GM18951 (cell line): ENCODE results near the gene MCFD2.
"Not testable (repeated sequence)": the region's sequence is repeated elsewhere in the genome, so short reads cannot be mapped to it uniquely, and the experiment has no call there.

Source experiments
- POLR2A ChIP-seq: IDR thresholded peaks from 4 replicates; pipeline ENCODE4 v1.6.1; 2011; ENCODE audit warnings: mild to moderate bottlenecking; ENCODE audit not compliant: insufficient read length, insufficient read depth; ENCODE audit errors: extremely low read depth
- in situ Hi-C: fragments of 300-500 bp; cut with MboI; formaldehyde crosslinking; loops from one replicate; pipeline ENCODE4 v1.12.0; 2022; ENCODE audit warnings: low sequenced_read_pairs, mixed read lengths, inconsistent platforms; ENCODE audit not compliant: unreplicated experiment

The MCFD2 gene

DNA sequence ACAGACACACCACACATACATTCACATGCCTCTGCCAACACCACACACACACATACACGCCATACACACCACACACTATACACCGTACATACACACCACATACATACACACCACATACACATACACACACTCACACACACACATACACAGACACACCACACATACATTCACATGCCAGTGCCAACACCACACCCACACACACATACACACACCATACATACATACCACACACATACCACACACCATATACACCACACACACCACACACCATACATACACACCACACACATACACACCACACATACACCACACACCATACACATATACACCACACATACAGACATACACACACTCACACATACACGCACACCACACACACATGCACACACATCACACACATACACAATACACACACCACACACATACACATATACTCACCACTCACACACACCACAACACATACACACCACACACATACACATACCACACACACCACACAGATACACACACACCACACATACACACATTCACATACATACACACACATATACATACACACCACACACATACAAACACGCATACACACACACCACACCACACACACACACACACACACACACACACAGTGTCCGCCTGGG is 37.2 kb downstream of the MCFD2 start:
- in situ Hi-C loops, result no loop called here
- TF ChIP-seq POLR2A, result no peak

DNA sequence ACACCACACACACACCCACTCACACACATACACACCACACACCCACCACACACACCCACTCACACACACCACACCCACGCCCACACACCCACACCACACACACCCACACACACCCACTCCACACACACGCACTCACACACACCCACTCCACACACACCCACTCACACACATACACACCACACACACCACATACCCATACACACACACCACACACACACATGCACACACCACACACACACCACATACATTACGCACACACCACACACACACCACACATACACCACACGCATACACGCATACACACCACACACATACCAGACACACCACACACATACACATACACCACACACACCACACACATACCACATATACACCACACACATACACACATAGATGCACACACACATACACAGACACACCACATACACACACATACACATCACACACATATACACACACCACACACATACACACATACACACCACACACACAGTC is 37.9 kb downstream of the MCFD2 start:
- no peak for TF ChIP-seq POLR2A
- in situ Hi-C loops, result no loop called here

- TF ChIP-seq POLR2A, result no peak
- in situ Hi-C loops, result no loop called here
Observed at GRCh38 chr2:46876741-46877384, 38.7 kb downstream of the MCFD2 start.

DNA sequence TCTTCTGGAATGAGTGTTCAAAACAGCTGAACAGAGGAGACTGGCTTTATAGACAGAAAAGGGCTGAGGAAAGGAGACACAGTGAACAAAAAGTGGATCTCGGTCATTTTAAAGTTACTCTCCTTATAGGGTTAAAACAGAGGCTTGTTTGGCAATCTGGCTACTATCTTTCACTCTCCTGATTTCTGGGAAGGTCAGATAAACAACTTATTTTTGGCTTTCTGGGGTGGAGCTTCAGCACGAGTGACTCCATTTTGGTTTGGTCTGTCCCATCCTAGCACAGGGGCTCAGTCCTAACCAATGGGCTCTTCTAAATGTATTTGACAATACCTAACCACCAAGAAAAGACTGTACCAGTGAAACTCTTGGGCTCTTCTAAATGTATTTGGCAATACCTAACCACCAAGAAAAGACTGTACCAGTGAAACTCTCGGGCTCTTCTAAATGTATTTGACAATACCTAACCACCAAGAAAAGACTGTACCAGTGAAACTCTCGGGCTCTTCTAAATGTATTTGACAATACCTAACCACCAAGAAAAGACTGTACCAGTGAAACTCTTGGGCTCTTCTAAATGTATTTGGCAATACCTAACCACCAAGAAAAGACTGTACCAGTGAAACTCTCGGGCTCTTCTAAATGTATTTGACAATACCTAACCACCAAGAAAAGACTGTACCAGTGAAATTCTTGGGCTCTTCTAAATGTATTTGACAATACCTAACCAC is 39.5 kb downstream of the MCFD2 start:
- in situ Hi-C loops, result not testable (repeated sequence)

DNA sequence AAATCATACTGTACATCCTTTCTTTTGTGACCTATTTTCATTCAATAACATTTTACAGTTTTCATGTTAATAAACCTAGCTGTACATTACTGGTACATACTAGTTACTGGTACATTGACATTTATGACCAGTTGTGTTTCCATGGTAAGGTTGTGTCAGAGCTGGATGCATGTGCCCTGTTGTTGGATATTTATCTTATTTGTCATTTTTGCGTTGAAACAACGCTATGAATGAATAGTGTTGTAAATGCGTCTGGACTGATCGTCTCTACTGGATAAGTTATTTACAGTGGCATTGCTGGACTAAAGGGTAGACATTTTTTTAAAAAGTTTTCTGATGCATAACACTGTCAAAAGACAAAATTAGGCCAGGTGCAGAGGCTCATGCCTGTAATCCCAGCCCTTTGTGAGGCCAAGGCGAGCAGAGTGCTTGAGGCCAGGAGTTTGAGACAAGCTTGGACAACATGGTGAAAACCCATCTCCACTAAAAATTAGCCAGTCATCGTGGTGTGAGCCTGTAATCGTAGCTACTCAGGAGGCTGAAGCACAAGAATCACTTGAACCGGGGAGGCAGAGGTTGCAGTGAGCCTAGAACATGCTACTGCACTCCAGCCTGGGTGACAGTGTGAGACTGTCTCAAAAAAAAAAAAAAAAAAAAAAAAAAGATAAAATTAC is 40.2 kb downstream of the MCFD2 start:
- TF ChIP-seq POLR2A, result no peak
- in situ Hi-C loops, result no loop called here

DNA sequence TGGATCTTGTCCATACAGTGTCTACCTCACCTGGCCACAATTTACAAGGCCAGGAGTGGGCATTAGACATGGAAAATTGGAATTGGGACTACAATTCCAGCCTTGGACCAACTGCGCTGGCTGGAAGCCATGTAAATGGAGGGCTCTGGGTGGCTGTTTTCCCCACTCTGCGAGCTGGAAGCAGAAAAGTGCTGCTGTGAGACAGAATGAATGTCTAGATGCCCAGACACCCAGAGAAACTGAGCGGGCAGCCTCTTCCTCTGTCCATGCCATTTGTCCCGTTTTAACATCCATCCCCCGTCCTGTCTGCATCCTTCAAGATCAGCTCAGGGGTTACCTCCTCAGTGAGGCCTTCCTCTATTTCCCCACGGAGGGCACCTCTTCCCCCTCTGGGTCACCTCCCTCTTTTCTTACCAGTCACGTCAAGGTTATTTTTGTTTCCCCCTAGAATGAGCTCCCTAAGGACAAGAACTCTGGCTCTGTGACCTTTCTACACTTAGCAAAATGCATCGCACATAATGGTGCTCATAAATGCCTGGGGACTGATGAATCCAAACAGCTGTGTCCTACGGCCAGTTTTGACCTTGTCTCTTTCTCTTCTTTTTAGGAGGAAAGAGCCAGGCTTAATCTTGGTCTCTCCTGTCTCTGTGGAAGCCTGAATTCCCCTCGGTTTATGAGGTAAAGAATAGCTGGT is 41.2 kb downstream of the MCFD2 start:
- no peak for TF ChIP-seq POLR2A
- in situ Hi-C loops, result no loop called here

GRCh38 chr2:46873604-46874068 is 42.0 kb downstream of the MCFD2 start:
- TF ChIP-seq POLR2A, result no peak
- in situ Hi-C loops, result no loop called here

DNA sequence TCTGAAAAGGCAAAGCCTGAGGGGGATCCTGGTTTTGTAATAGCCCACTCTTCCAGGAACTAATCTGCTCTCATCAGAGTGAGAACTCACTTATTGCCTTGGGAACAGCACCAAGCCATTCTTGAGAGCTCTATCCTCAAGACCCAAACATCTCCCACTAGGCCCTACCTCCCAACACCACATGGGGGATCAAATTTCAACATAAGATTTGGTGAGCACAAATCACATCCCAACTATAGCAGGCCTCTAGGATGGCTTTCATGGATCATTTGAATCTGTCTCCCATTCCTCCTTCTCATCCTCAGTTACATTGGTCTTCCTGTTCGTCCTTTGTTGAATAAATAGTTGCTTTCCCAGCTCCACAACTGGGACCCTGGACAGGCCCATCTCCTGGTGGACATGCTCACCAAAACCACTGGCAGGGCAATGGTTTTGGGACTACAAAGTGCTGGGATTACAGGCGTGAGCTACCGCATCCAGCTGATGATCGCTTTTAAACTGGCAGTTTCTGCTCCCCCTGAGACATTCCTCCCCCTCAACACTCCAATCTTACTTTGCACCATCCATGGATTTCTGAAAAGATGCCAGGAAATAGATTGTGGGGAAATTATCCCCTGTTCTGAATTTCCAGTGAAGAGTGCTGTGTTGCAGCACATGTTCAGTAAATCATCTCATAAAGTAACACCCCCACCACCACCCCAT is 42.6 kb downstream of the MCFD2 start:
- in situ Hi-C loops, result no loop called here
- no peak for TF ChIP-seq POLR2A

DNA sequence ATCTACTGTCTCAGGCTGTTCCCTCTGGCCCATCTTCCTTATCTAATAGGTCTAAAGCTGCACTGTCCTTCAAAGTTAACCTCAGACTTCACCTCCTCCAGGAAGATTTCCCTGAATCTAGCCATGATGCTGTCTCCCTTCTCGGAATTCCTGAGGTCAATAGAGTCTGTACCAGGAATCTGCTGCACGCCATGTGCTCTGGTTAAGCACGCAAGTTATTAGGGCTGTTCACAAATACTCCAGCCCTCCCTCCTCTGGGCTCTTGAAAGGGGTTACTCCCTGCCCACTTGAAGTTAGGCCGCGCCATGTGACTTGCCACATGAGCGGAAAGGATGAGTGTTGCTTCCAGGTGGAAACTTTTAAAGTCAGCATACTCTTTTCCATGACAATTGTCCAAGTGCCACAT is 43.6 kb downstream of the MCFD2 start:
- no peak for TF ChIP-seq POLR2A
- in situ Hi-C loops, result no loop called here

DNA sequence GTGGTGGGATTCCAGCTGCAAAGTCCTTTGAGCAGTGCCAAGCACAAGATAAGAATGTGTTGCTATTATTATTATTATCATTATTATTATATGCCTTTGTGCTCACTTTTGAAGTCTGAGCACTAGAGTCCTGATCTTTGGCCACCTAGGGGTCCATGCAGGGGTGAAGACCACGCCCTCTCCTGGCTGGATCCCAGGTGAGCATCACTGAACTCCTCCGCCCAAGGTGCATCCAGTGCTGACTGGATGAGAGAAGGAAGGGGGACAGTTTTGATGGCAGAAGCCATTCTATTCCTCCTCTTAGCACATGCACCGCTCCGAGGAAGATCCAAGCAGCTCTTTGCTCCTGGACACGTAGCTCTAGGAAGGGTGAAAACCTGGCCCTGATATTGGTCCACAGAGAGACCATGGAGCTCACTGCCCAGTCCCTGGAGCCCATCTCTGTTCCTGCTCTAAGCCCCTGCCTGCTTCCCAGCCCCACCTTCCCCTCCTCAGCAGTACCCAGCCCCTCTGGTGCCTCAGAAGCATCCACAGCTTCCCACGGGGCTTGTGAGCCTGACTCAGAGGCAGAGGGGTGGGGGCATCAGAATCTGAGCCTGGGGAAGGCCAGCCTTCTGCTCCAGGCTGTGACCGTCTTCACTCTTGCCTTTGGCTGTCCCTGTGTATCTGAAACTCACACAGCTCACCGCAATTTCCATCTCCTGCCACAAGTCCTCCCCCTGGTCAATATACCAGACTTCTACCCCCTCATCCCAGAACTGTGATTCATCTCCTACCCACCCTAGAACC is 45.4 kb downstream of the MCFD2 start:
- TF ChIP-seq POLR2A, result no peak
- in situ Hi-C loops, result no loop called here

- no peak for TF ChIP-seq POLR2A
- in situ Hi-C loops, result no loop called here
Observed at GRCh38 chr2:46869621-46870020, 46.0 kb downstream of the MCFD2 start.

DNA sequence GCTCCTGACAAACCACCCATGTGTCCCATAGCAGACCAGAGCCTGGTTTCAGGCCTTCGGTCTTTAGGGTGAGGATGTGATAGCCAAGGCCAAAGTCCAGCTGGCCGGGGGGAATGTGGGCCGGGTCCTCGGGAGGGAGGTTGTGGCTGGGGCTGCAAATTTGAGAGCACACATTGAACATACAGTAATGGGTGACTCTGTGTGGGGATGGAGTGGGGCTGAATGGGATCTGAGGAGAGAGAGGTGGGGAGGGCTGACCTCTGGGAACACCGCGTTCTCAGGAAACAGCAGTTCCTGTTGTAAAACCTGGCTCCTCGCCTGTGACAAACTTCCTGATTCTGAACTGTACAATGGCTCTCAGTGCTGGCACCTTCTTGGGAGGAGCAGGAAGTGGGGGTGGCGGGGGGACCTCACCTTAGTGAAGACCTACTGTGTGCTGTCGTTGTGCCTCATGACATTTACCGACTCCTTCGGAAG is 48.8 kb downstream of the MCFD2 start:
- no peak for TF ChIP-seq POLR2A
- in situ Hi-C loops, result no loop called here
